Measurements from ENCODE around the gene ZMYND10.

The ZMYND10 gene

DNA sequence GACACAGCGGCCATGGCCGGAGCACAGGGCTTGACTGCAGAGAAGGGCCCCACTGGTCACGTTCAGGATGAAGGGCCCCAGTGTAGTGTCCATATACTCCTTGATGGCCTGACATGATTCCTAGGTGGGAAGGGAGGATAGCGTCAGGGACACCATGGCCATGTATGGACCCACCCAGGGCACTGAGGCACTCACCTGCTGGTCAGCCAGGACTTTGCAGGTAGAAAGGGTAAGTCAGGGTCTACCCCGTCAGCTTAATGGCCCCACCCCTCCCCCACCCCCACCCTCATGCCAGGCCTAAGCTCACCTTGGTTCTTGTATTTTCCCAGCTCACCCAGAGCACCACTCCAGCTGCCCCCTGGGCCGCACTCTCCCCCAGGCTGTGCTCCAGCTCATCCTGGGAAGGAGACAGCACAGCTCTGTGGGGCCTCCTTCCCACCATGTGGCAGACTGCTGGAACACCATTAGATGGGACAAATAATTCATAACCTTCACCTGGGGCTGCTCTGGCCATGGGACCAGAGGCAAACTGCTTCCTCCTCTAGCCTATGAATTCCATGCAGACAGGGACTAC, 44.8 kb downstream of the ZMYND10 start:
- DNase-seq, result no peak

DNA sequence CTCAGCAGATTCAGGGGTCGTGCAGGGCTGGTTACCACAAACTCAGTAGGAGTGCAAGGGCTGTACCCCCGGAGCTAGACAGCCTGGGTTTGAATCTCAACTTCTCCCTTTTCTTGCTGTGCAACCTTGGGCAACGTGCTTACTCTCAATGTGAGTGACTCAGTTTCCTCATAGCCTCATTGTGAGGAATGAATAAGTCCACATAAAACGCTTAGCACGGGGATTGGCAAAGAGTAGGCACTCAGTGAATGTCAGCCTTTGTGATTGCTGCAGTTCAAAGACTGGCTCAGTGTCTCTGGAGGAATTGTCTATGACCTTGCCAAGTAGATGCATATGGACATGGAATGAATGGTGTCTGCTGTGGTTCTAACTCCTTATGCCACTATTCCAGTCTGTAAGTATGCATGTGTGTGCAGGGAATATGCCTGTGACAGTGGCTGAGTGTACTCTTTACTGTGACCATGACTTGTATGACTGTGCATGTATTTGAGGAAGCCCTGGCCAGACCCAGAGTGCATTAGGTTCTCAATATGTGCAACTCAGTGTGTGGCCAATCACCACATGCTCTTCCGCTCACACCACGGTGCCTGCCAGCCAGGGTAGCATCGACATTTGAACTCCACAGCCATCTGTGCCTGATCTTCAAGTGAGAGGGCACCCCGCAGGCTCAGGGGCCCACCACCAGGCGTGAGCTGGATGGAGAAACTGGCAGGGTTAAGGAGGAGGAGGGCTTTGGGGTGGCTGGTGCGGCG, 45.4 kb downstream of the ZMYND10 start:
- DNase-seq, result peak; percentile 34 to 61

DNA sequence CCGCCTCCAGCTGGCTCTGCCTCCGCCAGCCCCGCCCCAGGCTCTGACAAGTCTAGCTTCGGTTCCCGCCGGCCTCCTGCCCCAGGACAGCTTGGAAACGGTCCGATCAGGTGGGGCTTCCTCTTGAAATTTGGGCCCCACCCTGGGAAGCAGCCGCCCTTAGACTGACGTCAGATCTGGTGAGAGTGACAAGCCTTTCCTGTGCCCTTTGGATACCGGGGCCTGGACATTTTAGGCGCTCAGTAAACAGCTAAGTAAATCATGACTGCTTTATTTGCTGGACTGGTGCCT, 45.9 kb downstream of the ZMYND10 start:
- DNase-seq, result no peak

DNA sequence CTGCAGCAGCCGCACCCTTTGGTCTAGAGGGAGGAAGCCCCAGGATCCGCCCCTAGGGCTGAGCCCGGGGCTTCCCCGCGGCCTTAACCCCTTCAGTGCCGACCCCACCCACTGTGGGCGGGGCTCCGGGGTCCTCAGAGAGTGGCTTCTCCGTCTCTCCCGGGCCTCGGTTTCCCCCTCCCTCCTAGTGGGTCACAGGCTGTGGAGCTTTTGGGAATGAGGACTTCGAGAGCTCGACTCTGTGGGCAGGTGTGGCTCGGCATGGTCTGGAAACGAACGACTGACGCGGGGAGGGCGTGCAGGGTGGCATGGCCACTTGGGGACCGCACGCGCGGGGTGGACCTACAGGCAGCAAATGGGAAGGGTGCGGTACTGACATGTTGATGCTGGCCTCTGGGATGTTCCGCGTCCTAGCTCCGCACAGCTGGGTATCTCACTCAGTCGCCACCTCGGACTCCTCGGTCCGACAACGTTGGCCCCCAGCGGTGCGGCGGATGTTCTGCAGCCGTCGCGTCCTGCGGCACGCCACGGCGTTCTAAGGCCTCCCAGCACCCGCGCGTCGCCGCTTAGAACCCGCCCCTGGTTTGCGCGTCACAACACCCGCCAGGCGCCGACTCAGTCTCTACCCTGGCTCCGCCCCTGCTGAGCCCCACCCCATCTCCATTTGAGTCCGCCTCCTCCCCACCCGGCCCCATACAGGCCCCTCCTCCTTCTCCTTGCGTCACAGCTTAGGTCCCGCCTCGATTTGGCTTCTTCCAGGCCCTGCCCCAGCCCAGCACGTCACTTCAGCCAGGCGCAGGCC, 46.5 kb downstream of the ZMYND10 start, which contains the start of the genes HYAL3 and NAA80:
Gene HYAL3, minus strand, starts transcription at position 570 of the 802 bp plus-strand sequence. CDS start 3,803 bp downstream, outside the sequence.
Gene NAA80, minus strand, starts transcription at position 570 of the 802 bp plus-strand sequence. CDS start 1,942 bp downstream, outside the sequence.
- peak; percentile 99 to 100 for DNase-seq

DNA sequence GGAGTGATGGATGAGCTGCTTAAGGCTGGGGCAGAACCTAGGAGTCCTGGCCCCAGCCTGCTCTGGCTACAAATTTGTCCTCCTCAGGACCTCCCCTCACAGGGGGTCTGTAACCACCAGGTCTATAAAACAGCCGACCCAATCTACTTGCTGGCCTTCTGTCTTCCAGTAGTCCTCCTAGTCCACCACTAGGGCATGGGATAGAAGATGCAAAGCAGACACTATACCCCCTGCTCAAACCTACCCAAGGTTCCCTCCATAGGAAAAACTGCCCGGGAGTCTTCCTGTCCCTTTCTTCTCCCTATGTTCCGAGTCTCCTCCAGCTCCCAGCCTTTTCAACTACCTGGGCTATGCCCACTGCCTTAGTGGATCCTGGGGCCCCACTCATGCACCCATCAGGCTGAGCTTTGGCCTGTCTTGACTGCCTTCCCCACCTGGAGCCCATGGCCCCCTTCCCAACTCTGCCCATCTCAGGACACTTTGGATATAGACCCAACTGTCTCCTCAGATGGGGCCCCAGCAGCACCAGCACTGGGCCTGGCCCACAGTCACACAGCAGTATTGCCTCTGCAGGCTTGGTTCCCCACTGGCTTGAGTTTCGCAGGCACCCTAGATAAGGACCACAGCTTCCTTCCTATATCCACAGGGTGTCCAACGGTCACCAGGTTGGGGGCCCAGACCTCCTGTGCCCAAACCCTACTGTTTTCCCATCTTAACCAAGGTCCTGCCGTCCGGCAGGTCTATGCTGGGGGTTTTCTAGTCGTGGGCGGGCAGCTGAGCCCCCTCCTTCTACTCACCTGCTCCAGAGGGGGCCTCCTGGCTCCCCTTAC, 47.4 kb downstream of the ZMYND10 start:
- peak in 1 of 2 donors; percentile 28 for DNase-seq

DNA sequence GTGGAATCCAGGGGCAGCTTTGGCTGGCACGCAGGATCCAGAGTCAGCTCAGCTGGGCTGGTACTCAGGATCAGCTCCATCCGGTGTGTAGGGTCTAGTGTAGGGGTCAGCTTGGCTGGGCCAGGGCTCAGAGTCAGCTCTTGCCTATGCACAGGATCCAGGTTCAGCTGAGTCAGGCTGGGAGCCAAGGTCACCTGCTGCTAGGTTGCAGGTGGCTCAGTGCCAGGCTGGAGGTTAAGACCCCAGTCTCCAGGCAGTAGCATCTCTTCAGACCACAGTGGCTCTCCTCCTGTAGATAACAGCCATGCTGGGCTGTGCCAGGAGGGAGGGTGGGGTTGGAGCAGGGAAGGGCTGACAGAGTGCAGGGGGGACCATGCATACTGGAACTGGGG, 48.2 kb downstream of the ZMYND10 start:
- DNase-seq, result no peak

DNA sequence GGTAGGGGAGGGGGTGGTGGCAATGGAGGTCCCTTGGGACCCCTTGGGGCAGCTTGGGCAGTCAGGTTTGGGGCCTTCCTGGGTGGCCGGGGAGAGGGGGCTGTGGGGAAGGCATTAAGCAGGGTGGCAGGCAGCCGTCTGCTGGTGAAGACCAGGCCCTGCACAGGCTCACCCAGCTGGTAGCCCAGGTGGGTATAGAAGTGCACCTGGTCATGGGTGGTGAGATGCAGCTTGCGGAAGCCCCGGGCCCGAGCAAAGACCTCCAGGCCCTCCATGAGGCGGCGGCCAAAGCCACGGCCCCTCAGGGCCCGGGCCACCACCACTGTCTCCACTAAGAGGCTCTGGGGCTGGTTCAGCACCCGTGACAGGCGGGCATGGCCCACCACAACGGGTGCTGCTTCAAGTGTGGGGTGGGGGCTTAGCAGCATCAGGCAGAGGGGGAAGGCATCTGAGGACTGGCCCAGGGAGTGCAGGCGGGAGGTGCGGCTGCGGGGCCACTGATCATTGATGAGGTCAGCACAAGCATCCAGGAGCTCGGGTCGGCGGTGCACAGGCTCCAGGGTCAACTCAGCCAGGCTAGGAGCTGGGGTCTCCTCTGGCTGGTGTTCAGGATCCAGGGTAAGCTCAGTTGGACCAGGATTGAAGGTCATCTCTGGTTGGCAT, 48.7 kb downstream of the ZMYND10 start:
- DNase-seq, result no peak

DNA sequence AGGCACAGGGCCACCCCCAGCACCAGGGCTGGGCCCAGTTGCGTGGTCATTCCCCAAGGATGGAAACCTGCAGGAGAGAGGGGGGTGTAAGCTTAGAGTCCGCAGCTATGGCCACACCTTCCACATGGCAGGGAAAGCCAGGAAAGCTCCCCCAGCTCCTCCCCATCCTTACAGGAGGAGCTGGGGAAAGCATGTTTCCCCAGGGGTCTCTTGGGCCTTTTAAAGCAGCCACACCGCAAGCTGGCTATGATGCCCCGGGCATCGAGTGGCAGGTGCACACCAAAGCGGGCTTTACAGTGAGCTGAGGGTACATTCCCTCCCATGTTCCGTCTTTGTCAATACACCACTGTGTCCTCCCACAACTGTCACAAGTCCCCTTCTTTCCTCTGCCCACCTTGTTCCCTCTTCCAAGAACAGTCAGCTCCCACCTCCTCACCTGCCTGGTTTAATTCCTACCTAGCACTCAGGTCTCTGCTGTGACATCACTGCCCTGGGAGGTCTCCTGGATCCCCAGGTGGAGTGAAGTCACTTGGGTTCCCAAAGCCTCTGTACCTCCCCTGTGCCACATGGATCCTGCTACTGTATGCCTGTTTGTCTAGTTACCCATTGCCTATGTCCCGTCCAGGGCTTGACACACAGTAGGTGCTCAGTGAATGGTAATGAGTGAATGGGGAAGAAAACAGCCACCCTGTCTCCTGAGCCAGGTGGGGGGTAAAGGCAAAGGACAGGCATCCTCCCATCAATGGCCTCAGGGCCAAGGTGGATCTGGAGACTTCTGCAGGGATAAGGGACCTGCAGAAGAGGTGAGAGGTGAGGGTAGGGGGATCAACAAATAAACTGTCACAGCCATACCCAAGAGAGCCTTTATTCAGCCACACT, 49.7 kb downstream of the ZMYND10 start:
- DNase-seq, result no peak

DNA sequence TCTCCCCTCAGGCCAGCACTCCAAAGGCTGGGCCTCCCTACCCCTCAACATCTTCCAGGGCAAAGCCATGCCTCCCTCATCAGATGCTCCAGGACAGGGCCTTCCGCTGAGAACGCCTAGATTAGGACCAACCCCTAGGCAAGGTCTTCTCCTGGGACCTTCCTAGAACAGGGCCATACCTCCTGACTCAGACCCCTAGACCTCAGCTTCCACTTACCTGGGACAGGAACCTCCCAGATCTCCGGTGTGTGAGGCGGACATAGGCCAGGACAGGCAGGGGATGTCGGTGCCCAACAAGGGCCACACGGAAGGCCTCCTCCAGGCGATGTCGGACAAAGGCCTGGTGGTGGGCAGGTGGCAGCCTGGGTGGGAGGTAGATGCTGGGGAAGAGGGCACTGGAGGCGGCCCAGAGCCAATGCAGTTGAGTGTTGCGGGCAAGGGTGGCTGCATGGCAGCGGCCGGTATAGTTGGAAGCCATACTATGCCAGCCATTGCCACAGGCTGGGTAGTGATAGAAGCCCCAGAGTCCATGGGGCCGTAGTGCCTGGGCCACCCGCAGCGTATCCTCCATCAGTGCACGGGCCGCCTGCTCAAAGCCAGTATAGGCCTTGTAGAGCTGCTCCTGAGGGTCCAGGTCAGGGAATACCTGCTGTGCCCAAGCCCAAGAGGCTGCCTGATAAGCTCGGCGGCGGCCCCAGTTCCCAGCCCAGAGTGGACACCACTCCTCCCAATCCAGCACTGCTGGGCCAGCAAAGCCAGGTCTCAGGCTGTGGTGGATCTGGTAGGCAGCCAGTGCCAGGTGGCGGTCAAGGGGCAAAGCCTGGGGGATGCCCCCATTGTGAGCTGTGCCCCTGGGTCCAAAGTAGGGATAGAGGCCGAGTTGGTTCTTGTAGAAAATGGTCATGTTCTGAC, 50.8 kb downstream of the ZMYND10 start:
- DNase-seq, result no peak

DNA sequence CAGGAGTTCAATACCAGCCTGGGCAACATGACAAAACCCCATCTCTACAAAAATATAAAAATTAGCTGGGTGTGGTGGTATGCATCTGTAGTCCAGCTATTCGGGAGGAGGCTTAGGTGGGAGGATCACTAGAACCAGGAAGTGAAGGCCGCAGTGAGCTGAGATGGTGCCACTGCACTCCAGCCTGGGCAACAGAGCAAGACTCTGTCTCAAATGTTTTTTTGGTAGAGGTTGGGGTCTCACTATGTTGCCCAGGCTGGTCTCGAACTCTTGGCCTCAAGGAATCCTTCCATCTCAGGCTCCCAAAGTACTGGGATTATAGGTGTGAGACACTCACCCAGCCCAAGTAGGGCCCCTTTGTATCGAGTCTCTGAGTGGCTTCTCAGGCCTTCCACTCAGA, 51.4 kb downstream of the ZMYND10 start:
- DNase-seq, result no peak

DNA sequence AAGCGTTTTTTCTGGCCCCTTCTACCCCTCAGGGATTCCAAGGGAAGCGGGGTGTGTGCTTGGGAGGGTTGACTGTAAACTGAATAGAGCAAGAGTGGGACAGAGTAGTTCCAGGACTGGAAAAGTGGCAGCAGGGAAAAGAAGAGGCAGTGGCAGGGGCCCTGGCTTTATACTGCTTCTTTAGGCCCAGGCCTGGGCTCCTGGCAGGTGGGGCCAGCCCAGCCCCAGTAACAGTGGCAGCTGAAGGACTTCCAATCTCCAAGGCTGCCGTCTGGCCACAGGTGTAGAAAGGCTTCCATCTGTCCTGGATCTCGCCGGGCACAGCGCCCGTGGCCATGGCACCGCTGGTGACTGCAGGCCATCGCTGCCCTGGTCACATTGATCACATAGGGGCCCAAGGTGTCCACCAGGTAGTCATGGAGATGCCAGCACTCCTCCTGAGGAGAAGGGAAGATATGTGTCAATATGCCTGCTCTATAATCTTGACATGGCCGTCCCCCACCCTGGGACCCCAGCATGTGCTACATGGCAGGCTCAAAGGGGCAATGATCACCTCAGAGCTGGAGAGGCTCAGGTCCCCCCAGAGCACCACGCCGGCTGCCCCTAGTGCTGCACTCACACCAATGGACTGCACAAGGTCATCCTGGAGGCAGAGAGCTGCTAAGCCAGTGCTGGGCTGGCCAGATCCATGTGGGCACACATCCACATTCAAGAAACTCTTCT, 52.3 kb downstream of the ZMYND10 start:
- DNase-seq, result no peak

DNA sequence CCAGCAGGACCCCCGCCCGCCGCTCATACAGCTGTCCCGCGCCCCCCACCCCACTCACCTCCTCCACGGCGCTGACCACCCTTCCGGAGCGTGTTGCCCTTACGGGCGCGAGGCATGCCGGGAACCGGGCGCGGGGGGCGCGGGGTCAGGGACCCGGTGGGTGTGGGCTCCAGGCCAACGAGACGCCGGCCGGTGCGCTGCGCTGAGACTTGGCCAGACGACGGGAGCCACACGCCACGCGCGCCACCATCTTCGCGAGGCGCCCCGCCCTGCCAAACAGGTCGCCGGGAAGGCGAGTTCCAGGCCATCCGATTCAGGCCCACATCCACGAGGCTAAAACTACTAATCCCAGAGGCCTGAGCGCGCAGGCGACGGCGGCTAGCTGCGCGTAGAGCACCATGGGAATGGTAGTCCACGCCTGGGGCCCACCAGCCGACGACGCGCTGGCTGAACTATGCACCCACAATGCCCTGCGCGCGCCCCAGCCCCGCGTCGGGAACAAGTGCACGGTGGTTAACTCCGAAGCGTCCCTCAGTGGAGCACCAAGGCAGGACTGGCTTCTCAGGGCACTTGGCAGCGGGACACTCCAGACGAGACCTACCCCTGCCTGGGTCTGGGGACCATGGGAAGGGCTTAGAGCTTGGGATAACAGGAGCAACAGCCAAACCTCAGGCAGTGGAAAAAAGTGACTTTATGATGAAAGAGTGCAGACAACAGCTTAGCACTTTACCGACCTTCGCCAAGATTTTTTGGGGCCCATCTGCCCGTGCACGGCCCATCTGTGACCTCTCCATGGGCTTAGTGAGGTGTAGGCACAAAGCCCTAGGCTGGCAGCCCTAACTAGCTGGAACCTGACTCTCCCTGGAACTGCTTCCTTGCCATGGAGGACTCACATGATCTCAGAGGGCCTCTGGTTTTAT, 53.1 kb downstream of the ZMYND10 start, which contains the start of gene IFRD2:
Gene IFRD2, minus strand, starts transcription at position 271 of the 920 bp plus-strand sequence. Its CDS starts 155 bp downstream, at position 116.
- peak; percentile 96 to 97 for DNase-seq
